ENCODE data around the gene CPN2. TPM values are rescaled to one million over a fixed set of nuclear protein-coding genes. Genes with fewer than 3 reads are reported as not detected.

CPN2 gene
- total RNA-seq, 1 experiment from 2014 or later, result not detected

- H3K9ac ChIP-seq (ENCODE audit: extremely low read depth, insufficient read length, low read length), result no peak overlapping the region
- no peak overlapping the region for H3K56ac ChIP-seq (ENCODE audit: insufficient read length, low read depth, low read length)
- no peak for DNase-seq
- no peak overlapping the region for H3K4me3 Mint-ChIP-seq
- no CpG with 5 or more reads among the region's 8 CpGs for WGBS (ENCODE audit: extremely low coverage, insufficient read length, low lambda C conversion rate)
- no peak overlapping the region for H4K91ac ChIP-seq (ENCODE audit: insufficient read length, low read depth, low read length)
- peaks cover 59 to 67% of the 10 kb centered on the region in 2 experiments for H3K4me1 Mint-ChIP-seq
- no peaks in the 10 kb centered on the region for H3K23me2 ChIP-seq (ENCODE audit: insufficient read length, low read depth, low read length, poor library complexity, severe bottlenecking)
- H3K27me3 ChIP-seq (ENCODE audit: insufficient read depth, low read length), result no peaks in the 10 kb centered on the region
- H3T11ph ChIP-seq (ENCODE audit: low read length), result no peak overlapping the region
- H2AFZ ChIP-seq (ENCODE audit: low read length), result no peak overlapping the region
- no peak overlapping the region for H2BK12ac ChIP-seq (ENCODE audit: insufficient read length, low read depth, low read length)
- H4K20me1 ChIP-seq (ENCODE audit: control insufficient read depth, insufficient read depth, insufficient read length), result no peaks in the 10 kb centered on the region
- no peak overlapping the region for H2AK5ac ChIP-seq (ENCODE audit: insufficient read length, low read length)
- H4K5ac ChIP-seq (ENCODE audit: insufficient read length, low read depth, low read length), result no peak overlapping the region
- H3K18ac ChIP-seq (ENCODE audit: insufficient read length, low read depth, low read length), result no peak overlapping the region
- H3K9me3 Mint-ChIP-seq, result no peaks in the 10 kb centered on the region
- H2BK15ac ChIP-seq (ENCODE audit: low read depth, low read length), result no peak overlapping the region
- H3K27ac Mint-ChIP-seq, result no peak overlapping the region
- H3K79me2 ChIP-seq (ENCODE audit: insufficient read depth, low read length), result no peaks in the 10 kb centered on the region
- no peak overlapping the region for H3K4ac ChIP-seq (ENCODE audit: low read depth, low read length)
- no peak overlapping the region for H3K14ac ChIP-seq (ENCODE audit: insufficient read depth, low read length)
- H4K8ac ChIP-seq (replicated peaks; ENCODE audit: insufficient read length, low read depth, low read length), result no peak overlapping the region
- no peak overlapping the region for H3K4me2 ChIP-seq (ENCODE audit: insufficient read depth, insufficient read length, low read length)
- H3K27ac ChIP-seq (ENCODE audit: insufficient read length, low read depth, low read length), result no peak overlapping the region
- H3K27me3 Mint-ChIP-seq (ENCODE audit: low read depth), result peaks cover 42% of the 10 kb centered on the region
- no peak overlapping the region for H2BK120ac ChIP-seq (ENCODE audit: low read depth, low read length, poor library complexity, severe bottlenecking)
- no peaks in the 10 kb centered on the region for H3K79me1 ChIP-seq (ENCODE audit: insufficient read depth, low read depth, low read length, poor library complexity, severe bottlenecking)
- TF ChIP-seq, protein P1, sequence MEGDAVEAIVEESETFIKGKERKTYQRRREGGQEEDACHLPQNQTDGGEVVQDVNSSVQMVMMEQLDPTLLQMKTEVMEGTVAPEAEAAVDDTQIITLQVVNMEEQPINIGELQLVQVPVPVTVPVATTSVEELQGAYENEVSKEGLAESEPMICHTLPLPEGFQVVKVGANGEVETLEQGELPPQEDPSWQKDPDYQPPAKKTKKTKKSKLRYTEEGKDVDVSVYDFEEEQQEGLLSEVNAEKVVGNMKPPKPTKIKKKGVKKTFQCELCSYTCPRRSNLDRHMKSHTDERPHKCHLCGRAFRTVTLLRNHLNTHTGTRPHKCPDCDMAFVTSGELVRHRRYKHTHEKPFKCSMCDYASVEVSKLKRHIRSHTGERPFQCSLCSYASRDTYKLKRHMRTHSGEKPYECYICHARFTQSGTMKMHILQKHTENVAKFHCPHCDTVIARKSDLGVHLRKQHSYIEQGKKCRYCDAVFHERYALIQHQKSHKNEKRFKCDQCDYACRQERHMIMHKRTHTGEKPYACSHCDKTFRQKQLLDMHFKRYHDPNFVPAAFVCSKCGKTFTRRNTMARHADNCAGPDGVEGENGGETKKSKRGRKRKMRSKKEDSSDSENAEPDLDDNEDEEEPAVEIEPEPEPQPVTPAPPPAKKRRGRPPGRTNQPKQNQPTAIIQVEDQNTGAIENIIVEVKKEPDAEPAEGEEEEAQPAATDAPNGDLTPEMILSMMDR (conservative IDR thresholded peaks at IDR 0.05), result no peak
- H3K23ac ChIP-seq (ENCODE audit: insufficient read length, low read depth, low read length), result no peak overlapping the region
- H2BK20ac ChIP-seq (ENCODE audit: low read depth, low read length, poor library complexity, severe bottlenecking), result no peak overlapping the region
- H2BK5ac ChIP-seq (ENCODE audit: insufficient read length, low read length), result no peak overlapping the region
- no peaks in the 10 kb centered on the region for H3K9me3 ChIP-seq (ENCODE audit: control insufficient read depth, low read depth, low read length)
- H3K4me1 ChIP-seq (ENCODE audit: insufficient read depth, low read length), result no peaks in the 10 kb centered on the region; the same call in none of the 2 replicates
- H3K36me3 Mint-ChIP-seq (ENCODE audit: insufficient read depth in 1 of 3, low read depth in 3 of 3), result no peaks in the 10 kb centered on the region
Measured at GRCh38 chr3:194308601-194309449, 42.3 kb downstream of the CPN2 start.

Measured in H9 (cell line).